NAMALWA (cell line): Measurements from ENCODE around the gene CPLX1.

ENCODE experiments used
- DNase-seq: peaks from one replicate; pipeline ENCODE4 v3.0.0-alpha.2; 2015; ENCODE audit warnings: low spot score

Gene CPLX1

GRCh38 chr4:832536-832935 is 6.6 kb upstream of the CPLX1 start:
- DNase-seq = no peak

- DNase-seq = no peak
Measured at GRCh38 chr4:832108-832507, 6.2 kb upstream of the CPLX1 start.

DNA sequence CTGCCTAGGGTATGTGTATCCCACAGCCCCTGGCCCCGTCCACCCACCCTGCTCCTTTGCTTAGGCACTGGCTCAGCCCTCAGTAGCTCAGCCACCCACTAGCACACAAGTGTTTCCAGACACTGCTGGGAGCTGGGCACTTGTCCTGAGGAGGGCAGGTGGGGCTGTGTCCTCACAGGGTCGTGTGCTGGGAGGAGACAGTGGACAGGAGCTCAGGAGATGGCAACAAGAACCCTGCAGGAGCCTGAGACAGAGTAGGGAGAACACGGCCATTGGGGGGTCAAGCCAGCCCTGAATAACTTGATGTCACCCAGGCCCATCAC is 5.5 kb upstream of the CPLX1 start:
- no peak for DNase-seq

DNA sequence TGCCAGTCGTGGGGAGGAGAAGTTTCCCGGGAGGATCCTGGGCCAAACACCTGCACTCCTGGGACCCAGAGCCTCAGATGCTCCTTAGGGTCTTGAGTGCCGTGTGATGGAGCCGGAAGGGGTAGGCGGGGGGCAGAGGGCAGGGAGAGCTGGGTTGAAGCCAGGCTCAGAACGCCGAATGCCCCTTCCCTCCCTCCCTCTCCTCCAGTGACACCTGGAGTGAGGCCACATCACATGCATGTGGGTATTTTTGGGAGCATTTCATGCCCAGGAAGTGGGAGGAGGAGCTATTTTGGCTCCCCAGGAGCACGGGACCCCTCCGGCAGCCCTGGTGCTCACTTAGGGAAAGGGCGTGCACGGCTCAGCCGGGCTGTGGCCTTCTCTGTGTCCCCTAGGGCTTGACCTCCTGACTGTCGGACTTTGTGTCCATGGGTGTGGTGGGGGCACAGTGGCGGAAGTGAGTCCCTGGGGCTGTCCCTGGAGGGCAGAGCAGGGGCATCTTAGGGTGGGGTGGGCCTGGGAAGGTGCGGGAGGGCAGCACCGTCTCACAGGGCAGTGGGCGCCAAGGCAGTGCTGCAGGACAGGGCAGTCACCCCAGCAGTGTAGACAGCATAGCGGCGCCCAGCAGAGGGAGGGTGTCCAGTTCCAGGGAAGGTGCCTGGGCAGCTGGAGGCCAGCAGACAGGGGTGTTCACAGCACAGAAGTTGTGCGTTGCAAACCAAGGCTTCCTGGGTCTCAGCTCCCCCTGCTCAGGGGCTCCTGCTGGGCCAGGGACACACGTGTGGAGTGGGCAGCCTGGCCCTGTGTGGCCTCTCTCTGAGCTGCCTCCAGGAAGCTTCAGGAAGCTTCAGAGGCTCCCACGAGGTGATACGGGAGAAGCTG is 4.9 kb upstream of the CPLX1 start:
- DNase-seq = no peak

DNA sequence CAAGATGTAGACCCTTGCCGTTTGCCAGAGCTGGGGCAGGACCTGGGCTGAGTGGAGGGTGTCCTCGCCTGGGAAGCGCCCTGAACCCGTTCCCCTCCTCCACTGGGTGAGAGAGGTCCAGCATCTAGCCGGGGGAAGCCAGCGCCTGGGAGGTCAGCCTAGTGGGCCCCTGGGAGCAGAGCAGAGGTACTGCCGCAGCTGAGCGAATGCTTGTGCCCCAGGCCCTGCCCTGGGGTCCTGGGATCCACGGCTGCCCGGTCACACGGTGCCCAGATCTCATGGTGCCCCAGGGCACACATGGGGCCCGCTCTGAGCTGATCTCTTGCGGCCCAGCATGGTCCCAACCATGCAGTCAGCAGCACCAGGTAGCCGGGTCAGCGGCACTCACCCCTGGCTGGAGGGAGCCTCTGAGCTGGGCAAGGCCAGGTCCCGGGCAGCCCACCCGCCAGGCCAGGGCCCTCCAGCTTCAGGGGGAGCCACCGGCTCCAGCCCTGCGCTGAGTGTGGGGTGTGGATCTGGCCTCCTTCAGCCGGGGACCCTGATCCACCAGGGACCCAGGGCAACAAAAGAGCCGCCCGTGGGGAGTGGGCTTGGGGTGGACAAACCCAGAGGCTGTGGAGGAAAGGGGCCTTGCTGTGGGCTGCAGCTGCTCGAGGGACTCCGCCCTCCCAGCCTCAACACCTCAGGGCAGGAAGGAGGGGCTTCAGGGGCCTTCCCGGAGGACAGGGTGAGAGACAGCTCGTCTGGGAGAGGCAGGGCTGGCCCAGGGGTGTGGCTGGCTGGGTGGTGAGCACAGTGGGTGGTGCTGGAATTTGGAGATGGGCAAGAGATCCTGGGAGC is 4.1 kb upstream of the CPLX1 start:
- no peak for DNase-seq

GRCh38 chr4:829291-829690 is 3.4 kb upstream of the CPLX1 start:
- DNase-seq = no peak

GRCh38 chr4:828641-829271 is 2.8 kb upstream of the CPLX1 start:
- DNase-seq = no peak

- no peak for DNase-seq
Measured at GRCh38 chr4:827209-828081, 1.5 kb upstream of the CPLX1 start.

GRCh38 chr4:826508-827208 is 729 bp upstream of the CPLX1 start:
- DNase-seq = no peak

DNA sequence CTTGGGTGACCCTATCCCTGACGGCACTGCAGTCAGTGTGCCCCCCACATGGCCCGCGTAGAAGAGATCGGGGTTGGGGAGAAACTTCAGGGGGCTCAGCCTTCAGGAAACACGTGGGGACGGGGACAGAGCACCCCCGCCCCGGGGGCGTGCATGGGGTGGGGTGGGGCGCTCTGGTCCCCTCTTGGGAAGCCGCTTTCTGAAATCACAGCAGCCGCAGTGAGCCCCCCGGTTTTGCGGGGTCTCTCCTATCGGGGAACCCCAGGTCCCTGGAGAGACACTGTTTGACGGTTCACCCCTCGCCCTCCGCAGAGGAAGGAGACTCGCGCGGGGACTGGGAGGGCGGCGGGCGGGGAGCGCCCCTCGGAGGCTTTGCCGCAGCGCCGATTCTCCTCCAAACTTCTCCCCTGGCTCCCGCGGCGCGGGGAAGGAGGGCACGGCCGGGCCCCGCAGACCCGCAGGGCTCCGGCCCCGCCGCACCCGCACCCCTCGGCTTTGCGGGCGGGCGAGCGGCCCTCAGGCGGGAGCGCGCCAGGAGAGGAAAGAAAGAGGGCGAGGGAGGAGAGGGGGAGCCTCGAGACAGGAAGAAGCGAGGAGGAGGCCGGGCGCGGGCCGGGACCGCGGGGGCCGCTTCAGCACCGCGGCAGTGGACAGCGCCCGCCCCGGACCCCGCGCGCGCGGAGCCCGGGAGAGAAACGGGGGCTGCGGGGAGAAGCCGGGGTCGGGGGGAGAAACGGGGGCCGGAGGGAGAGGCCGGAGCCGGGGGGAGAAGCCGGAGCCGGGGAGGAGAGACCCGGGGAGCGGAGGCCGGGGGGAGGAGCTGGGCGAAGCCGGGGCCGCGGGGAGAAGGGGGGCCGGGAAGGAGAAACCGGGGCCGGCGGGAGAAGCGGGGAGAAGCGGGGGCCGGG is 612 bp downstream of the CPLX1 start:
- DNase-seq = no peak

GRCh38 chr4:824461-825062 is 1.4 kb downstream of the CPLX1 start:
- DNase-seq = no peak

DNA sequence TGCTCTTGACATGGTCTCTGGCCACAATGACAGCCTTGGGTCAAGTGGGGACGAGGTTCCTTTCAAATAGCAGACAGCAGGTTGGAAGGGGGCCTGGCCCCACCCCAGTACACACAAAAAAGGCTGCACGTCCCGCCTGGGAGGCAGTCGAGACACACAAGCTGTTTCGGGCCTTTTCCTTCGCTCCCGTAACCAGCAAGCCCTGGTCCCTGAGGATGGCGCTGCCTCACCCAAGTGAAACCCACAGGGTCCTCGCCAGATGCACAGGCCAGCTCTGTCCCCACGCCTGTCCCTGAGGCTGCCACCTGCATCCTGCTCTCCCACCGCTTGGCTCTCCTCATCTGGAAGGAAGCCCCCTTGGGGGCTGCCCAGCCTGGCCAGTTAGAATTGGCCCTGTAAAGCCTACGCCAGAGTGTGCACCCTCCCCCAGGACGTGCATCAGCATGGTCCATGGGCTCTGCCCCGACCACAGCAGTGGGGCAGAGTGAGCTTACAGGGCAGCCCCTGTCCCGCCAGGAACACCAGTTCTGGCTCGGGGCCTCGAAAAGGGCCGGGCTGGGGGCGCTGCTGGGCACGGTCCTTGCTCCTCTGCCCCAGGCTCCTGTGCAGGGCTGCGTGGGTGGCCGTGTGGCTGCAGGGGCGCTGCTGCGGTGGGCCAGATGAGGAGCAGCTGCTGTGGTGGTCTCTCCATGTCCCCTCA is 2.0 kb downstream of the CPLX1 start:
- no peak for DNase-seq

DNA sequence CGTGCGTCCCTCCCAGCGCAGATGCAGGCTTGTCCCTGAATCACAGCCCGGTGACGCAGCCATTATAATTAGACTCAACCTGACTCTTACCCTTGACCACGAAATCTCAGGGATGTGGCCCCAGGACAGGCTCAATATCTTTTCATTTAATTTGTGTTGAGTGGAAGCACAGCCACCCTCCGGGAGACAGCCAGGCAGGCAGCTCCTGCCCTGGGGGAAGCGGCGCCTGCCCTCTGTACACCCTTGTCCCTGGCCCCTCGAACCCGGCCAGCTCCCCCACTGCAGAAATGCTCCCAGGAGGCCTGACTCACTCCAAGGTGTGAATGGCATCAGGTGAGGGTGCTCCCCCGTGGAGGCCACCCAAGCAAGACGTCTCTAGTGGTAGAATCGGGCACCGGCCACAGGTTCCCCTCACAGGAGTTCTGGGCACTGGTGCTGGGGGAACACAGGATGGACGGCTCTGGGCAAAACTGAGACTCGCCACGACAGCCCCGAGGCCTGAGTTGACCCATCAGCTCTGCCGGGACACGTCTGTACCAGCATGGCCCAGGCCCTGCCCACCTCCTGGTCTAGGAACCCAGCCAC is 2.7 kb downstream of the CPLX1 start:
- DNase-seq = no peak

GRCh38 chr4:822361-823175 is 3.4 kb downstream of the CPLX1 start:
- DNase-seq = no peak

- DNase-seq = no peak
Measured at GRCh38 chr4:821631-822030, 4.3 kb downstream of the CPLX1 start.

- no peak for DNase-seq
Measured at GRCh38 chr4:821181-821591, 4.7 kb downstream of the CPLX1 start.

GRCh38 chr4:820230-821172 is 5.4 kb downstream of the CPLX1 start:
- DNase-seq = no peak
